ENCODE data around the gene STK40. TPM values are rescaled to one million over a fixed set of nuclear protein-coding genes. Genes with fewer than 3 reads are reported as not detected.
A peak's percentile ranks its signal among the peaks of the same experiment; 100 is the strongest.

STK40 gene
- total RNA-seq, 1 experiment from 2014 or later: 14.4 TPM

GRCh38 chr1:36350659-36351226 lies 35.0 kb downstream of the STK40 start:
- peak overlapping the region; percentile 67 for H3K9ac ChIP-seq (ENCODE audit: low read length)
- H3K27ac ChIP-seq (ENCODE audit: low read length): peak overlapping the region; percentile 92
- H3K4me1 ChIP-seq (ENCODE audit: insufficient read depth, low read length): peaks cover 49% of the 10 kb centered on the region
- DNase-seq (peak; percentile 85), ATAC-seq (peak; percentile 69)
- H3K4me2 ChIP-seq (ENCODE audit: low read length): peak overlapping the region; percentile 70
- H3F3A ChIP-seq (ENCODE audit: low read length, unreplicated experiment): no peaks in the 10 kb centered on the region
- 0 out of 2 replicates have a peak overlapping the region, but pooled peaks have one; percentile 8 for H2AFZ ChIP-seq (ENCODE audit: low read length)
- peaks cover 29% of the 10 kb centered on the region for H3K36me3 ChIP-seq (ENCODE audit: low read depth, low read length)
- no TSS peak for BruUV-seq (replicated peaks)
- no peaks in the 10 kb centered on the region for H3K79me2 ChIP-seq (ENCODE audit: low read length)
- H4K20me1 ChIP-seq (ENCODE audit: low read length): no peaks in the 10 kb centered on the region
- no peaks in the 10 kb centered on the region for H3K9me2 ChIP-seq (replicated peaks; ENCODE audit: low read length)
- ChIA-PET CTCF (interaction anchor here (0.8 to 2.3 kb wide), 3 partner anchors 8 to 51 kb away, joined by 3 to 11 read pairs (median 4); no protein-coding TSS in a partner anchor), POLR2A (ENCODE audit: unreplicated experiment) (interaction anchor here (1.3 kb wide), 1 partner anchor 36 kb away, joined by 15 read pairs; no protein-coding TSS in a partner anchor)
- no peak overlapping the region; the same call in 1 of the 2 replicates for H3K4me3 ChIP-seq (ENCODE audit: low read length)
- H3K27me3 ChIP-seq (ENCODE audit: low read length): no peaks in the 10 kb centered on the region
- no peaks in the 10 kb centered on the region for H3K9me3 ChIP-seq (ENCODE audit: low read length)
- intact Hi-C loops (cut with micrococcal nuclease): no loop called here
- TF ChIP-seq, protein P1, sequence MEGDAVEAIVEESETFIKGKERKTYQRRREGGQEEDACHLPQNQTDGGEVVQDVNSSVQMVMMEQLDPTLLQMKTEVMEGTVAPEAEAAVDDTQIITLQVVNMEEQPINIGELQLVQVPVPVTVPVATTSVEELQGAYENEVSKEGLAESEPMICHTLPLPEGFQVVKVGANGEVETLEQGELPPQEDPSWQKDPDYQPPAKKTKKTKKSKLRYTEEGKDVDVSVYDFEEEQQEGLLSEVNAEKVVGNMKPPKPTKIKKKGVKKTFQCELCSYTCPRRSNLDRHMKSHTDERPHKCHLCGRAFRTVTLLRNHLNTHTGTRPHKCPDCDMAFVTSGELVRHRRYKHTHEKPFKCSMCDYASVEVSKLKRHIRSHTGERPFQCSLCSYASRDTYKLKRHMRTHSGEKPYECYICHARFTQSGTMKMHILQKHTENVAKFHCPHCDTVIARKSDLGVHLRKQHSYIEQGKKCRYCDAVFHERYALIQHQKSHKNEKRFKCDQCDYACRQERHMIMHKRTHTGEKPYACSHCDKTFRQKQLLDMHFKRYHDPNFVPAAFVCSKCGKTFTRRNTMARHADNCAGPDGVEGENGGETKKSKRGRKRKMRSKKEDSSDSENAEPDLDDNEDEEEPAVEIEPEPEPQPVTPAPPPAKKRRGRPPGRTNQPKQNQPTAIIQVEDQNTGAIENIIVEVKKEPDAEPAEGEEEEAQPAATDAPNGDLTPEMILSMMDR (conservative IDR thresholded peaks at IDR 0.05; ENCODE audit: low read depth, low read length): no peak
- TF ChIP-seq EZH2phosphoT487 (IDR thresholded peaks at IDR 0.05; ENCODE audit: borderline replicate concordance, low read length) (no peak), EZH2 (IDR thresholded peaks at IDR 0.05; ENCODE audit: low read length, unreplicated experiment) (no peak)

DNA sequence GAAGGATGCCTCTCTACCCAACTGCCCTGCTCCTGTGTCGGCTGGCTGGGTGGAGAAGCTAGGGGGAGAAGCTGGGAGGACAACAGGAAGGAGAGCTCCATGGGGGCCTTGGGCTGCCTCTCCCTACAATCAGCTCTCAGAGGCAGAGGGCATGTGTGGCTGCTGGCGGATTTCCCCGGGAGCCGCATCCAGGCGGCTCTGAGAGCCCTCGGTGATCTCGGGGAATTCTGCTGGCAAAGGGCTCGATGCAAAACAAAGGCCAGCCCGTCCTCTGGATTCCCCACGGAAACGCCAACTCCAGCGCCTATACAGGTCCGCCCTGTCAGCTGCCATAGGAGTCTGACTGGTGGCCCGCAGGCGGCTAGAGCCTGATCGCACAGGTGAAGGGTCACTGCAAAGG lies 35.9 kb downstream of the STK40 start:
- Histone ChIP-seq H4K20me1 (ENCODE audit: low read length) (no peaks in the 10 kb centered on the region), H3K4me1 (ENCODE audit: insufficient read depth, low read length) (peaks cover 49% of the 10 kb centered on the region), H3K9me3 (ENCODE audit: low read length) (no peaks in the 10 kb centered on the region), H3F3A (ENCODE audit: low read length, unreplicated experiment) (no peaks in the 10 kb centered on the region), H3K79me2 (ENCODE audit: low read length) (no peaks in the 10 kb centered on the region), H3K36me3 (ENCODE audit: low read depth, low read length) (peaks cover 25% of the 10 kb centered on the region), H2AFZ (ENCODE audit: low read length) (no peak overlapping the region), H3K4me3 (ENCODE audit: low read length) (no peak overlapping the region), H3K27me3 (ENCODE audit: low read length) (no peaks in the 10 kb centered on the region), H3K27ac (ENCODE audit: low read length) (peak overlapping the region; percentile 92), H3K9me2 (replicated peaks; ENCODE audit: low read length) (no peaks in the 10 kb centered on the region), H3K4me2 (ENCODE audit: low read length) (0 out of 2 replicates have a peak overlapping the region, but pooled peaks have one; percentile 11), H3K9ac (ENCODE audit: low read length) (peak overlapping the region; percentile 67)
- no peak for TF ChIP-seq EZH2phosphoT487 (IDR thresholded peaks at IDR 0.05; ENCODE audit: borderline replicate concordance, low read length)
- TF ChIP-seq EZH2 (IDR thresholded peaks at IDR 0.05; ENCODE audit: low read length, unreplicated experiment): no peak
- TF ChIP-seq, protein P1 (conservative IDR thresholded peaks at IDR 0.05; ENCODE audit: low read depth, low read length): no peak
- no TSS peak for BruUV-seq (replicated peaks)
- ATAC-seq: no peak
- intact Hi-C loops (cut with micrococcal nuclease): loop anchor here (1.0 kb wide), 1 partner anchor 43 kb away; no protein-coding TSS in a partner anchor
- POLR2A ChIA-PET (ENCODE audit: unreplicated experiment): no interaction called here
- no peak for DNase-seq
- CTCF ChIA-PET: interaction anchor here (2.3 kb wide), 1 partner anchor 50 kb away, joined by 11 read pairs; no protein-coding TSS in a partner anchor

- CTCF ChIA-PET: no interaction called here
- ATAC-seq: 0 out of 2 replicates have a peak, but pooled peaks have one; percentile 4
- no TSS peak for BruUV-seq (replicated peaks)
These were observed 36.5 kb downstream of the STK40 start for GRCh38 chr1:36349241-36349671.

More at GRCh38 chr1:36349241-36349671, 36.5 kb downstream of the STK40 start:
- H3K4me1 ChIP-seq (ENCODE audit: insufficient read depth, low read length): peaks cover 49% of the 10 kb centered on the region
- POLR2A ChIA-PET (ENCODE audit: unreplicated experiment): no interaction called here
- no peaks in the 10 kb centered on the region for H3K9me2 ChIP-seq (replicated peaks; ENCODE audit: low read length)
- intact Hi-C loops (cut with micrococcal nuclease): loop anchor here (1.0 kb wide), 1 partner anchor 42 kb away; no protein-coding TSS in a partner anchor
- H3K9ac ChIP-seq (ENCODE audit: low read length): no peak overlapping the region
- no peaks in the 10 kb centered on the region for H3K9me3 ChIP-seq (ENCODE audit: low read length)
- TF ChIP-seq EZH2phosphoT487 (IDR thresholded peaks at IDR 0.05; ENCODE audit: borderline replicate concordance, low read length): no peak
- no peak for TF ChIP-seq EZH2 (IDR thresholded peaks at IDR 0.05; ENCODE audit: low read length, unreplicated experiment)
- TF ChIP-seq, protein P1 (conservative IDR thresholded peaks at IDR 0.05; ENCODE audit: low read depth, low read length): no peak
- H3K36me3 ChIP-seq (ENCODE audit: low read depth, low read length): peaks cover 23% of the 10 kb centered on the region; the same call in 1 of the 2 replicates
- no peaks in the 10 kb centered on the region for H3K79me2 ChIP-seq (ENCODE audit: low read length)
- peak overlapping the region; percentile 92 for H3K27ac ChIP-seq (ENCODE audit: low read length)
- no peak overlapping the region for H2AFZ ChIP-seq (ENCODE audit: low read length)
- no peaks in the 10 kb centered on the region for H4K20me1 ChIP-seq (ENCODE audit: low read length)
- H3F3A ChIP-seq (ENCODE audit: low read length, unreplicated experiment): no peaks in the 10 kb centered on the region
- H3K27me3 ChIP-seq (ENCODE audit: low read length): no peaks in the 10 kb centered on the region
- peak overlapping the region; percentile 24; the same call in 1 of the 2 replicates for H3K4me2 ChIP-seq (ENCODE audit: low read length)
- DNase-seq: peak; percentile 74
- H3K4me3 ChIP-seq (ENCODE audit: low read length): no peak overlapping the region

All from PC-3 (cell line).